Hypothalamus (tissue), 51 donors: ENCODE data around the gene CUTC.
A peak's percentile ranks its signal among the peaks of the same experiment; 100 is the strongest.
"Not testable (repeated sequence)": the region's sequence is repeated elsewhere in the genome, so short reads cannot be mapped to it uniquely, and the experiment has no call there.

Source experiments
- DNase-seq, 51 donors: peaks; one replicate each; lab custom pipeline; 2025; lab: John Stamatoyannopoulos, UW

The CUTC gene

GRCh38 chr10:99732033-99732842 lies at the start of gene CUTC, which contains the start of gene COX15:
Gene CUTC (plus strand): TSS chr10:99732234. CDS start chr10:99732349, 115 bp downstream.
Gene COX15 (minus strand): TSS chr10:99732127. CDS start chr10:99732049, 78 bp downstream.
- DNase-seq = peak; percentile 75 to 98 (median 92)

- DNase-seq = no peak
Measured at GRCh38 chr10:99682752-99683151, 49.3 kb upstream of the CUTC start.

GRCh38 chr10:99685597-99685967 lies 46.5 kb upstream of the CUTC start:
- no peak for DNase-seq

- DNase-seq = no peak
Measured at GRCh38 chr10:99689461-99689860, 42.6 kb upstream of the CUTC start.

- no peak for DNase-seq
Measured at GRCh38 chr10:99693933-99694583, 38.0 kb upstream of the CUTC start.

GRCh38 chr10:99695761-99696160 lies 36.3 kb upstream of the CUTC start:
- DNase-seq = no peak

GRCh38 chr10:99698504-99699080 lies 33.4 kb upstream of the CUTC start:
- no peak for DNase-seq

GRCh38 chr10:99700649-99701048 lies 31.4 kb upstream of the CUTC start:
- DNase-seq = no peak

- DNase-seq = no peak
Measured at GRCh38 chr10:99708428-99709012, 23.5 kb upstream of the CUTC start.

- peak in 1 of 51 donors; percentile 1 for DNase-seq
Measured at GRCh38 chr10:99709480-99710229, 22.4 kb upstream of the CUTC start.

- DNase-seq = peak in 5 of 51 donors; percentile 3 to 36 (median 7)
Measured at GRCh38 chr10:99711129-99711719, 20.8 kb upstream of the CUTC start.

GRCh38 chr10:99714446-99714845 lies 17.6 kb upstream of the CUTC start:
- DNase-seq = no peak

GRCh38 chr10:99720387-99720786 lies 11.6 kb upstream of the CUTC start:
- no peak for DNase-seq

- no peak for DNase-seq
Measured at GRCh38 chr10:99730026-99730425, 2.0 kb upstream of the CUTC start.

GRCh38 chr10:99731306-99732032 lies 565 bp upstream of the CUTC start:
- DNase-seq = no peak

- no peak for DNase-seq
Measured at GRCh38 chr10:99733366-99733765, 1.3 kb downstream of the CUTC start.

GRCh38 chr10:99734111-99734510 lies 2.1 kb downstream of the CUTC start:
- not testable (repeated sequence) for DNase-seq

- no peak for DNase-seq
Measured at GRCh38 chr10:99740260-99740659, 8.2 kb downstream of the CUTC start.

GRCh38 chr10:99740933-99741559 lies 9.0 kb downstream of the CUTC start:
- no peak for DNase-seq
